ENCODE data around the gene KAZN. TPM values are rescaled to one million over a fixed set of nuclear protein-coding genes. Genes with fewer than 3 reads are reported as not detected.

KAZN gene
- total RNA-seq, 1 donor from 2014 or later = 33.5 TPM

DNA sequence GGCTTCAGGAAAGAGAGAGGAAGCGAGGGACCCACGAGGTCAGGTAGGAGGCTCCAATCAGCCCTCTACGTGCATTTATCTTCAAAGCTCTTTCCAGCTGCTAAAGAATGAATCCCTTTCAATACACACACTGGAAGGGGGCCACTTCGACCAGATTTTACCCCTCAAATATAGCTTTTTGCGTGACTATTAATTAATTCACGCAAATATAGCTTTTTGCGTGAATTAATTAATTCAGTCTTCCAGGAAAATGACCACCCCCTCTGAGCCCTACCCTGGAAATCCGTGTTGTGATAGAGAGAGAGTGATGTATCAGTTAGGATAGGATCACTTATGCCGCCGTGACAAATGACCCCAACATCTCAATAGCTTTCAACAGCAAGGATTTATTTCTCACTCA is 289.9 kb downstream of the KAZN start:
- Histone ChIP-seq H3K9me3 (no peaks in the 10 kb centered on the region), H3K36me3 (no peaks in the 10 kb centered on the region), H3K27me3 (no peaks in the 10 kb centered on the region), H3K27ac (no peak overlapping the region), H3K4me1 (no peaks in the 10 kb centered on the region), H3K4me3 (no peak overlapping the region)
- intact Hi-C loops (cut with DNase I) = no loop called here
- no peak for DNase-seq
- TF ChIP-seq, protein P1, sequence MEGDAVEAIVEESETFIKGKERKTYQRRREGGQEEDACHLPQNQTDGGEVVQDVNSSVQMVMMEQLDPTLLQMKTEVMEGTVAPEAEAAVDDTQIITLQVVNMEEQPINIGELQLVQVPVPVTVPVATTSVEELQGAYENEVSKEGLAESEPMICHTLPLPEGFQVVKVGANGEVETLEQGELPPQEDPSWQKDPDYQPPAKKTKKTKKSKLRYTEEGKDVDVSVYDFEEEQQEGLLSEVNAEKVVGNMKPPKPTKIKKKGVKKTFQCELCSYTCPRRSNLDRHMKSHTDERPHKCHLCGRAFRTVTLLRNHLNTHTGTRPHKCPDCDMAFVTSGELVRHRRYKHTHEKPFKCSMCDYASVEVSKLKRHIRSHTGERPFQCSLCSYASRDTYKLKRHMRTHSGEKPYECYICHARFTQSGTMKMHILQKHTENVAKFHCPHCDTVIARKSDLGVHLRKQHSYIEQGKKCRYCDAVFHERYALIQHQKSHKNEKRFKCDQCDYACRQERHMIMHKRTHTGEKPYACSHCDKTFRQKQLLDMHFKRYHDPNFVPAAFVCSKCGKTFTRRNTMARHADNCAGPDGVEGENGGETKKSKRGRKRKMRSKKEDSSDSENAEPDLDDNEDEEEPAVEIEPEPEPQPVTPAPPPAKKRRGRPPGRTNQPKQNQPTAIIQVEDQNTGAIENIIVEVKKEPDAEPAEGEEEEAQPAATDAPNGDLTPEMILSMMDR (IDR thresholded peaks at IDR 0.05) = no peak
- ATAC-seq = no peak

DNA sequence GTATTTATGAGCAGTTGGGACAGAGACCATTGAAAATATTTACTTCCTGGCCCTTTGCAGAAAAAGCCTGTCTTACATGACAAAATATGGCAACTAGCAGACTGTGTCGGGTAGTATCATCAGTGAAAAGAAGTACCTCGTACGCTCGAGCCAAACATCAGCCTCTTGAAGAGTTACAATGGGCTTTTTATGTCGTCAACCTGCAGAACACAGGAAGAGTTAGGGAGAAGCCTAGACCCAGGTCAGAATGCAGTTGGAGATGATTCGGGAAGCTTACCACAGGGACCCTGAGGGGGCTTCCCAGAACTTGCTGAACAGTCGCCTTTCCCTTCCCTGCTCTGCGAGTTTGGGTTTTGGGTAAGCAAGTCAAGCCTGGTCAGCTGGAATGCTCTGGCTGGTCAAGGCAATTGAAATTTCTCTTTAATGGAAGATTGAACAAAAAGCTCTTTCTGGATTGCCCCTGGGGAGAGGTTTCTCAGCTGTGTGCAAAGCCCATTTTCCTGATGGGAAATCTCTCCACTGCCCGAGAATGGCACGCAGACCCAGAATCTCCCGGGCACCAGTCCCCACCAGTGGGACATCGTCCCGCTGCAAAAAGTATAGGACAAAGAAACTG is 291.4 kb downstream of the KAZN start:
- Histone ChIP-seq H3K4me1 (no peaks in the 10 kb centered on the region), H3K36me3 (no peaks in the 10 kb centered on the region), H3K27ac (no peak overlapping the region), H3K9me3 (no peaks in the 10 kb centered on the region), H3K4me3 (no peak overlapping the region), H3K27me3 (no peaks in the 10 kb centered on the region)
- ATAC-seq = no peak
- DNase-seq = no peak
- intact Hi-C loops (cut with DNase I) = no loop called here
- TF ChIP-seq, protein P1 (IDR thresholded peaks at IDR 0.05) = no peak

DNA sequence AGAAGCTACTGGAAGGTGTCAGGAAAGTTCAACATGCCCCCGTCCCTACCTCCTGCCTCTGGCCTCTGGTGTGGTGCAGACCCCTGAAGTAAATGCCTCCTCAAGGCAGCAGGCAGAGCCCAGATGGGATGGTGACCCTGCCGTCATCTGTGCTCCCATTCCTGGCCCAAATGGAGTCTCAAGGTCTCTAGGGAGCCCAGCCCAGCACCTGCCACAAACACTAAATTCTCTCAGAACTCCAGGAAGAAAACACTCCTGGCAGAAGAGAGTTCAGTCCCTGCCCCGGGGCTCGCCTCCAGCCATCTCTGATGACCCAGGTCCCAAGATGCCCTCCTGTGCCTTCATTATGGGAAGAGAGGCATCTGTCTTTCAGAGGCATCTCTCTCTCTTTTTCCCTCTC is 293.5 kb downstream of the KAZN start:
- no peaks in the 10 kb centered on the region for H3K4me1 ChIP-seq
- TF ChIP-seq, protein P1 (IDR thresholded peaks at IDR 0.05) = no peak
- no peaks in the 10 kb centered on the region for H3K36me3 ChIP-seq
- no peaks in the 10 kb centered on the region for H3K9me3 ChIP-seq
- no peaks in the 10 kb centered on the region for H3K27me3 ChIP-seq
- ATAC-seq (no peak), DNase-seq (no peak)
- H3K4me3 ChIP-seq = no peak overlapping the region
- intact Hi-C loops (cut with DNase I) = no loop called here
- no peak overlapping the region for H3K27ac ChIP-seq

DNA sequence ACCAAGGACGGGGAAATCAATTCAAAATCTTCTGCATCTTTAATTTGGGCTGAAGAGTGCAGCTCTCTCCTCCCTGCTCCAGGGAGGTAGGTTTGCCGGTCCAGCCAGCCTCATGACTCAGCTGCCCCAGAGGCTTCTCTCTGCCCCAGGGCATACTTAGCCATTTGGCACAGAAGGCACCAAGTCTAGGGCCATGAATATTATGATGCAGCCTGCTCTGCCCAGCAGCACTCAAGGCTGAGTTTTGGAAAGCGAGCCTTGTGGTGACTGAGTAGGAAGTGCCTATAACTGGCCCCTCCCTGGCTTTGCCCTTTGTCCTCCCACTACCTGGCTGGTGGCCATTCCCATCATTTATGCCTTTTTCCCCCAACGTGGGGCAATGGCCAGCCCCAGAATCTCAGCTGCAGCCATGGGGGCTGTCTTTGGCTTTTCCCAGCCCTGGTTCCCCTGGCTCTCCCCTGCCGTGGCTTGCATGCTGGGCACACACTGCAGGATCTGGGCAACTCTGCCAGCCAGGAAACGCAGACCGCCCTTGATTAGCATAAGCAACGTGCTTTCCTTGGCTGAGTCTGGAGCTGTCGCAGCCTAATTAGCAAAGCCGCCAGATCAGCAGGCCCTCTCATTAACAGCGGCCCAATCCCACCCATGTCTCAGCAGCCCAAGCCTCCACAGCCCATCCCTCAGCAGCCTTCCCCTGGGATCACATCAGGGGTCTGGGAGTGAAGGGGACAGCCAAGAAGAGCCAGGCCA is 296.5 kb downstream of the KAZN start:
- Histone ChIP-seq H3K4me1 (no peaks in the 10 kb centered on the region), H3K36me3 (no peaks in the 10 kb centered on the region), H3K4me3 (no peak overlapping the region), H3K27me3 (no peaks in the 10 kb centered on the region), H3K9me3 (no peaks in the 10 kb centered on the region), H3K27ac (no peak overlapping the region)
- DNase-seq (no peak), ATAC-seq (peak; percentile 57)
- TF ChIP-seq, protein P1 (IDR thresholded peaks at IDR 0.05) = no peak
- intact Hi-C loops (cut with DNase I) = no loop called here

DNA sequence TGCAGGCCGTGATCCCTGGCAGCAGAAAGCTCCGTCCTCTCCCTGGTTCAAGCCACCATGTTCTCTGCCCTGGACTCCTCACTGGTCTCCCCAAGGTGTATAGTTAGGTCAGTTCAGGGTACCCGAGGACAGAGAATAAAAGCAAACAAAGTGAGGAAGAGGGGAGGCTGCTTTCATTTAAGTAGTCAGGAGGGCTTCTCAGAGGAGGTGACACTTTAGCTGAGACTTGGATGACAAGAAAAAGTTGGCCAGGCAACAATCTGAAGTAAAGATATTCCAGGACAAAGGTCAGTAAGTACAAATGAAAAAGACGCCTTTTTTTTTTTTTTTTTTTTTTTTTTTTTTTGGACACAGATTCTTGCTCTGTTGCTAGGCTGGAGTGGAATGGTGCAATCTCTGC is 297.2 kb downstream of the KAZN start:
- Histone ChIP-seq H3K36me3 (no peaks in the 10 kb centered on the region), H3K27ac (no peak overlapping the region), H3K4me1 (no peaks in the 10 kb centered on the region), H3K27me3 (no peaks in the 10 kb centered on the region), H3K4me3 (no peak overlapping the region), H3K9me3 (no peaks in the 10 kb centered on the region)
- intact Hi-C loops (cut with DNase I) = no loop called here
- ATAC-seq = no peak
- no peak for DNase-seq
- TF ChIP-seq, protein P1 (IDR thresholded peaks at IDR 0.05) = no peak

Measured in upper lobe of right lung (tissue), 1 donor.